Subcutaneous adipose tissue (tissue), 4 donors: Measurements from ENCODE around the gene HHATL. TPM values are rescaled to one million over a fixed set of nuclear protein-coding genes. Genes with fewer than 3 reads are reported as not detected.

Source experiments
- CTCF ChIP-seq: fragments of 450-650 bp; IDR thresholded peaks from one replicate; pipeline ENCODE4 v1.5.1; 2016; ENCODE audit warnings: low read depth, mild to moderate bottlenecking, control low read depth, antibody characterized with exemption, moderate library complexity
- total RNA-seq, 4 donors: library from RNA; depleted of rRNA; stranded (reverse); fragments of >200 nt; gene quantifications; one replicate each; pipeline ENCODE4 v1.1.0, GENCODE V29; 2016

HHATL gene
- total RNA-seq, 4 donors from 2014 or later = 0.17 TPM; not detected in 3

GRCh38 chr3:42719002-42719401 is 16.4 kb upstream of the HHATL start:
- TF ChIP-seq CTCF = no peak

GRCh38 chr3:42718338-42718737 is 15.7 kb upstream of the HHATL start:
- no peak for TF ChIP-seq CTCF

- TF ChIP-seq CTCF = no peak
These were observed 14.7 kb upstream of the HHATL start for GRCh38 chr3:42717306-42717705.

- no peak for TF ChIP-seq CTCF
These were observed 11.7 kb upstream of the HHATL start for GRCh38 chr3:42714171-42714852.

- TF ChIP-seq CTCF = no peak
These were observed 11.1 kb upstream of the HHATL start for GRCh38 chr3:42713747-42714146.

- TF ChIP-seq CTCF = no peak
These were observed 10.2 kb upstream of the HHATL start for GRCh38 chr3:42712688-42713372.

- no peak for TF ChIP-seq CTCF
These were observed 9.7 kb upstream of the HHATL start for GRCh38 chr3:42712344-42712648.
